ENCODE measurements around the gene SBNO2.

SBNO2 gene

GRCh38 chr19:1159864-1160595 is 14.0 kb downstream of the SBNO2 start:
- no peak overlapping the region for H3K9ac ChIP-seq (ENCODE audit: low read length)
- no peaks in the 10 kb centered on the region for H3K9me3 ChIP-seq (replicated peaks; ENCODE audit: insufficient read depth, low read length)
- no peaks in the 10 kb centered on the region for H3K36me3 ChIP-seq (replicated peaks; ENCODE audit: insufficient read depth, low read length)
- peaks cover 72% of the 10 kb centered on the region for H3K79me2 ChIP-seq (ENCODE audit: low read length)
- H4K20me1 ChIP-seq (ENCODE audit: insufficient read depth, low read length), result no peaks in the 10 kb centered on the region
- no peaks in the 10 kb centered on the region for H3F3A ChIP-seq (ENCODE audit: insufficient read depth, low read length)
- no peaks in the 10 kb centered on the region for H3K4me1 ChIP-seq (ENCODE audit: low read length)
- H2AFZ ChIP-seq (ENCODE audit: low read length), result no peak overlapping the region
- H3K9me2 ChIP-seq (replicated peaks; ENCODE audit: insufficient read depth, low read length), result no peaks in the 10 kb centered on the region
- no peak for TF ChIP-seq EZH2 (optimal IDR thresholded peaks at IDR 0.05; ENCODE audit: low read depth, low read length)
- no peak for TF ChIP-seq EZH2phosphoT487 (IDR thresholded peaks at IDR 0.05; ENCODE audit: low read length)
- no peak for TF ChIP-seq CTCF (IDR thresholded peaks at IDR 0.05; ENCODE audit: low read length)
- no peaks in the 10 kb centered on the region for H3K27me3 ChIP-seq (replicated peaks; ENCODE audit: insufficient read depth, low read length)
- H3K27ac ChIP-seq (ENCODE audit: low read length), result no peak overlapping the region
- H3K4me3 ChIP-seq (ENCODE audit: low read length), result no peak overlapping the region
- no peak for DNase-seq
- H3K4me2 ChIP-seq (ENCODE audit: low read depth, low read length), result no peak overlapping the region

- Histone ChIP-seq H3F3A (ENCODE audit: insufficient read depth, low read length) (no peaks in the 10 kb centered on the region), H3K9me2 (replicated peaks; ENCODE audit: insufficient read depth, low read length) (no peaks in the 10 kb centered on the region), H3K27ac (ENCODE audit: low read length) (no peak overlapping the region), H3K27me3 (replicated peaks; ENCODE audit: insufficient read depth, low read length) (no peaks in the 10 kb centered on the region), H3K4me3 (ENCODE audit: low read length) (no peak overlapping the region), H3K36me3 (replicated peaks; ENCODE audit: insufficient read depth, low read length) (no peaks in the 10 kb centered on the region), H3K79me2 (ENCODE audit: low read length) (peaks cover 75% of the 10 kb centered on the region), H2AFZ (ENCODE audit: low read length) (no peak overlapping the region), H4K20me1 (ENCODE audit: insufficient read depth, low read length) (no peaks in the 10 kb centered on the region), H3K9ac (ENCODE audit: low read length) (no peak overlapping the region), H3K4me2 (ENCODE audit: low read depth, low read length) (no peak overlapping the region), H3K9me3 (replicated peaks; ENCODE audit: insufficient read depth, low read length) (no peaks in the 10 kb centered on the region), H3K4me1 (ENCODE audit: low read length) (no peaks in the 10 kb centered on the region)
- TF ChIP-seq EZH2 (optimal IDR thresholded peaks at IDR 0.05; ENCODE audit: low read depth, low read length) (no peak), CTCF (IDR thresholded peaks at IDR 0.05; ENCODE audit: low read length) (no peak), EZH2phosphoT487 (IDR thresholded peaks at IDR 0.05; ENCODE audit: low read length) (no peak)
- DNase-seq, result no peak
Measured at GRCh38 chr19:1158885-1159448, 15.1 kb downstream of the SBNO2 start.

GRCh38 chr19:1157931-1158884 is 15.9 kb downstream of the SBNO2 start:
- Histone ChIP-seq H3K4me1 (ENCODE audit: low read length) (no peaks in the 10 kb centered on the region), H3K27ac (ENCODE audit: low read length) (no peak overlapping the region), H3K36me3 (replicated peaks; ENCODE audit: insufficient read depth, low read length) (no peaks in the 10 kb centered on the region), H3F3A (ENCODE audit: insufficient read depth, low read length) (no peaks in the 10 kb centered on the region), H3K79me2 (ENCODE audit: low read length) (peaks cover 67% of the 10 kb centered on the region), H3K9me2 (replicated peaks; ENCODE audit: insufficient read depth, low read length) (no peaks in the 10 kb centered on the region), H2AFZ (ENCODE audit: low read length) (no peak overlapping the region), H3K4me3 (ENCODE audit: low read length) (no peak overlapping the region), H3K4me2 (ENCODE audit: low read depth, low read length) (no peak overlapping the region), H3K27me3 (replicated peaks; ENCODE audit: insufficient read depth, low read length) (no peaks in the 10 kb centered on the region), H3K9ac (ENCODE audit: low read length) (no peak overlapping the region), H4K20me1 (ENCODE audit: insufficient read depth, low read length) (no peaks in the 10 kb centered on the region), H3K9me3 (replicated peaks; ENCODE audit: insufficient read depth, low read length) (no peaks in the 10 kb centered on the region)
- no peak for DNase-seq
- TF ChIP-seq EZH2 (optimal IDR thresholded peaks at IDR 0.05; ENCODE audit: low read depth, low read length), result no peak
- TF ChIP-seq CTCF (IDR thresholded peaks at IDR 0.05; ENCODE audit: low read length), result no peak
- TF ChIP-seq EZH2phosphoT487 (IDR thresholded peaks at IDR 0.05; ENCODE audit: low read length), result no peak
